ENCODE results near the gene SCNN1B.

DNA sequence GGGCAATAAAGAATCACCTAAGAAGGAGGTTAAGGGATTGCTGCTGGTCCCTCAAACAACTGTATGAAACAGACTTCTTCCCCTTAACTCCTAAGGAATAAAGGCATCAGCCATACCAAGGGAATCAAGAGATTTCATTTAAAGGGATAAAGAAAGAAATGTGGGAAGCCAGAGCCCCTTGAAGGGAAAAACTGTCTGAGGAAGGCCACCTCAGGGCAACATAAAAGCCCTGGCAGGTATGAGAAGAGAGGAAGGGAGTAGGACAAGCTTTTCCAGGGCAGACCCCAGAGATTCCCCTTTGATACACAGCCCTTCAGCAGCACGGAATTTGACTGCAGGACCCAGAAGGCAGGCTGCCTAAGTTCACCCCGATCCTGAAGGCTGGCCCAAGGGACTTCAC, 107.4 kb downstream of the SCNN1B start:
- TF ChIP-seq NAIF1 (CRISPR knock-in tag; IDR thresholded peaks at IDR 0.05; ENCODE audit: borderline replicate concordance): no peak
- no peak for TF ChIP-seq SP2 (CRISPR knock-in tag; IDR thresholded peaks at IDR 0.05)
- TF ChIP-seq KDM1A (CRISPR knock-in tag; IDR thresholded peaks at IDR 0.05): no peak
- TF ChIP-seq ZNF207 (IDR thresholded peaks at IDR 0.05; ENCODE audit: borderline replicate concordance): no peak
- TF ChIP-seq GATAD2A (CRISPR knock-in tag; IDR thresholded peaks at IDR 0.05): no peak
- TF ChIP-seq, protein P1, sequence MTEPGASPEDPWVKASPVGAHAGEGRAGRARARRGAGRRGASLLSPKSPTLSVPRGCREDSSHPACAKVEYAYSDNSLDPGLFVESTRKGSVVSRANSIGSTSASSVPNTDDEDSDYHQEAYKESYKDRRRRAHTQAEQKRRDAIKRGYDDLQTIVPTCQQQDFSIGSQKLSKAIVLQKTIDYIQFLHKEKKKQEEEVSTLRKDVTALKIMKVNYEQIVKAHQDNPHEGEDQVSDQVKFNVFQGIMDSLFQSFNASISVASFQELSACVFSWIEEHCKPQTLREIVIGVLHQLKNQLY (CRISPR knock-in tag; IDR thresholded peaks at IDR 0.05): no peak
- TF ChIP-seq, protein P2, sequence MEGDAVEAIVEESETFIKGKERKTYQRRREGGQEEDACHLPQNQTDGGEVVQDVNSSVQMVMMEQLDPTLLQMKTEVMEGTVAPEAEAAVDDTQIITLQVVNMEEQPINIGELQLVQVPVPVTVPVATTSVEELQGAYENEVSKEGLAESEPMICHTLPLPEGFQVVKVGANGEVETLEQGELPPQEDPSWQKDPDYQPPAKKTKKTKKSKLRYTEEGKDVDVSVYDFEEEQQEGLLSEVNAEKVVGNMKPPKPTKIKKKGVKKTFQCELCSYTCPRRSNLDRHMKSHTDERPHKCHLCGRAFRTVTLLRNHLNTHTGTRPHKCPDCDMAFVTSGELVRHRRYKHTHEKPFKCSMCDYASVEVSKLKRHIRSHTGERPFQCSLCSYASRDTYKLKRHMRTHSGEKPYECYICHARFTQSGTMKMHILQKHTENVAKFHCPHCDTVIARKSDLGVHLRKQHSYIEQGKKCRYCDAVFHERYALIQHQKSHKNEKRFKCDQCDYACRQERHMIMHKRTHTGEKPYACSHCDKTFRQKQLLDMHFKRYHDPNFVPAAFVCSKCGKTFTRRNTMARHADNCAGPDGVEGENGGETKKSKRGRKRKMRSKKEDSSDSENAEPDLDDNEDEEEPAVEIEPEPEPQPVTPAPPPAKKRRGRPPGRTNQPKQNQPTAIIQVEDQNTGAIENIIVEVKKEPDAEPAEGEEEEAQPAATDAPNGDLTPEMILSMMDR (CRISPR knock-in tag; IDR thresholded peaks at IDR 0.05): no peak
- TF ChIP-seq EP300 (IDR thresholded peaks at IDR 0.05; ENCODE audit: low read depth in 2 of 2, low read length in 2 of 2): no peak
- no peak for TF ChIP-seq EP300 (CRISPR knock-in tag; IDR thresholded peaks at IDR 0.05; ENCODE audit: borderline replicate concordance)
- TF ChIP-seq POLR2A (IDR thresholded peaks at IDR 0.05; ENCODE audit: insufficient read depth in 1 of 2, low read depth in 2 of 2, low read length in 2 of 2): no peak
- TF ChIP-seq ARNTL (CRISPR knock-in tag; IDR thresholded peaks at IDR 0.05): no peak
- TF ChIP-seq JUND (CRISPR knock-in tag; IDR thresholded peaks at IDR 0.05): no peak
- TF ChIP-seq HDAC2 (CRISPR knock-in tag; IDR thresholded peaks at IDR 0.05): no peak
- TF ChIP-seq PAX8 (CRISPR knock-in tag; IDR thresholded peaks at IDR 0.05; ENCODE audit: borderline replicate concordance): no peak

All from HepG2 (cell line).